GM23248 (cell line): ENCODE data around the gene SLC29A2. TPM values are rescaled to one million over a fixed set of nuclear protein-coding genes. Genes with fewer than 3 reads are reported as not detected.

Experiments
- DNase-seq: peaks from one replicate; pipeline ENCODE4 v3.0.0-alpha.2; 2015
- H2AFZ ChIP-seq: fragments of 200-600 bp; sonication (generic); 2 replicates; pipeline ENCODE4 v1.6.1; 2016; ENCODE audit warnings: antibody characterized with exemption
- H3F3A ChIP-seq: fragments of 200-600 bp; sonication (generic); 2 replicates; pipeline ENCODE4 v1.6.1; 2016; ENCODE audit warnings: mild to moderate bottlenecking, antibody characterized with exemption, mixed run types; ENCODE audit not compliant: insufficient read depth
- H3K27ac ChIP-seq: fragments of 200-600 bp; sonication (generic); 2 replicates; pipeline ENCODE4 v1.5.1; 2016; ENCODE audit warnings: mild to moderate bottlenecking
- H3K27me3 ChIP-seq: fragments of 200-600 bp; sonication (generic); replicated peaks from 2 replicates; pipeline ENCODE4 v1.6.1; 2016; ENCODE audit warnings: mild to moderate bottlenecking; ENCODE audit not compliant: insufficient read depth
- H3K36me3 ChIP-seq: fragments of 200-600 bp; sonication (generic); 2 replicates; pipeline ENCODE4 v1.6.1; 2016; ENCODE audit warnings: low read depth, mild to moderate bottlenecking
- H3K4me1 ChIP-seq: fragments of 200-600 bp; sonication (generic); 2 replicates; pipeline ENCODE4 v1.6.1; 2016; ENCODE audit warnings: mild to moderate bottlenecking; ENCODE audit not compliant: insufficient read depth
- H3K4me2 ChIP-seq: fragments of 200-600 bp; sonication (generic); one replicate; pipeline ENCODE4 v1.6.1; 2016; ENCODE audit warnings: mild to moderate bottlenecking; ENCODE audit not compliant: unreplicated experiment
- H3K4me3 ChIP-seq: fragments of 200-600 bp; sonication (generic); 2 replicates; pipeline ENCODE4 v1.5.1; 2016; ENCODE audit warnings: mild to moderate bottlenecking
- H3K79me2 ChIP-seq: fragments of 200-600 bp; sonication (generic); 2 replicates; pipeline ENCODE4 v1.6.1; 2016; ENCODE audit warnings: mild to moderate bottlenecking; ENCODE audit not compliant: insufficient read depth
- H3K9ac ChIP-seq: fragments of 200-600 bp; sonication (generic); 2 replicates; pipeline ENCODE4 v1.6.1; 2016; ENCODE audit warnings: mild to moderate bottlenecking
- H3K9me2 ChIP-seq: fragments of 200-600 bp; sonication (generic); 2 replicates; pipeline ENCODE4 v1.6.1; 2016; ENCODE audit warnings: mixed run types, mild to moderate bottlenecking, moderate library complexity; ENCODE audit not compliant: insufficient read depth
- H3K9me3 ChIP-seq: fragments of 200-600 bp; sonication (generic); one replicate; pipeline ENCODE4 v1.6.1; 2017; ENCODE audit warnings: low read depth
- H4K20me1 ChIP-seq: fragments of 200-600 bp; sonication (generic); 2 replicates; pipeline ENCODE4 v1.6.0; 2016; ENCODE audit not compliant: insufficient read depth
- EZH2 ChIP-seq: fragments of 200-600 bp; sonication (generic); IDR thresholded peaks from 2 replicates; pipeline ENCODE4 v1.6.1; 2018; ENCODE audit warnings: antibody characterized with exemption, mild to moderate bottlenecking; ENCODE audit not compliant: insufficient read depth, poor library complexity, severe bottlenecking
- EZH2phosphoT487 ChIP-seq: fragments of 200-600 bp; sonication (generic); IDR thresholded peaks from 2 replicates; pipeline ENCODE4 v1.6.1; 2018; ENCODE audit warnings: antibody characterized with exemption, moderate library complexity, mild to moderate bottlenecking, low read depth; ENCODE audit not compliant: insufficient read depth
- WGBS, 2 experiments: methylation state at CpG; one replicate each; pipeline ENCODE4 v1.1.6; 2015 to 2017; ENCODE audit warnings: low lambda C conversion rate in 2 of 2, low coverage in 1 of 2; ENCODE audit errors: missing lambda C conversion rate in 2 of 2; 5-methylcytosine and 5-hydroxymethylcytosine counted together
- in situ Hi-C: fragments of 300-500 bp; cut with MboI; formaldehyde crosslinking; loops from 2 replicates; pipeline ENCODE4 v1.15.0; 2020
- polyA plus RNA-seq: library from polyadenylated mRNA; unstranded; fragments of >200 nt; fragmentation: Nextera tagmentation; extraction: Ambion mirVana; gene quantifications from 2 replicates; pipeline ENCODE4 v1.2.1, GENCODE V29; 2016
- total RNA-seq: library from RNA; depleted of rRNA; stranded (reverse); fragments of >200 nt; shearing (Covaris generic); gene quantifications from 2 replicates; pipeline ENCODE4 v1.2.3, GENCODE V29; 2014

SLC29A2 gene
- total and polyA plus RNA-seq, 2 experiments from 2014 or later = not detected

GRCh38 chr11:66341502-66342126 lies 29.9 kb downstream of the SLC29A2 start:
- H4K20me1 ChIP-seq = no peaks in the 10 kb centered on the region
- no peaks in the 10 kb centered on the region for H3K36me3 ChIP-seq
- H3F3A ChIP-seq = peaks cover 22% of the 10 kb centered on the region
- H3K9me2 ChIP-seq = no peaks in the 10 kb centered on the region
- WGBS, 2 experiments = 86 to 90% methylated on average over 21 of the region's 21 CpGs
- no peak for DNase-seq
- no peaks in the 10 kb centered on the region for H3K27me3 ChIP-seq
- H3K27ac ChIP-seq = no peak overlapping the region
- H2AFZ ChIP-seq = no peak overlapping the region
- TF ChIP-seq EZH2phosphoT487 (no peak), EZH2 (no peak)
- no peaks in the 10 kb centered on the region for H3K9me3 ChIP-seq
- H3K9ac ChIP-seq = no peak overlapping the region
- H3K79me2 ChIP-seq = peaks cover 28% of the 10 kb centered on the region
- H3K4me3 ChIP-seq = no peak overlapping the region
- in situ Hi-C loops = no loop called here
- peaks cover 24% of the 10 kb centered on the region for H3K4me1 ChIP-seq
- no peak overlapping the region for H3K4me2 ChIP-seq

- no peak overlapping the region for H3K4me3 ChIP-seq
- 93 to 94% methylated on average over 27 to 28 of the region's 28 CpGs for WGBS, 2 experiments
- H3K79me2 ChIP-seq = peaks cover 28% of the 10 kb centered on the region
- H3K4me2 ChIP-seq = no peak overlapping the region
- H3K36me3 ChIP-seq = no peaks in the 10 kb centered on the region
- H3F3A ChIP-seq = peaks cover 18% of the 10 kb centered on the region
- no peak overlapping the region for H3K27ac ChIP-seq
- no peak for DNase-seq
- no peak for TF ChIP-seq EZH2phosphoT487
- TF ChIP-seq EZH2 = no peak
- no peaks in the 10 kb centered on the region for H3K9me2 ChIP-seq
- no peaks in the 10 kb centered on the region for H3K9me3 ChIP-seq
- no peaks in the 10 kb centered on the region for H4K20me1 ChIP-seq
- H3K9ac ChIP-seq = no peak overlapping the region
- in situ Hi-C loops = no loop called here
- no peaks in the 10 kb centered on the region for H3K27me3 ChIP-seq
- H3K4me1 ChIP-seq = peaks cover 22% of the 10 kb centered on the region
- no peak overlapping the region for H2AFZ ChIP-seq
Measured at GRCh38 chr11:66340596-66341501, 30.7 kb downstream of the SLC29A2 start.

- in situ Hi-C loops = no loop called here
- Histone ChIP-seq H3F3A (peaks cover 12% of the 10 kb centered on the region), H3K9ac (no peak overlapping the region), H3K79me2 (peaks cover 38% of the 10 kb centered on the region), H3K4me1 (peaks cover 15% of the 10 kb centered on the region), H2AFZ (no peak overlapping the region), H3K27me3 (no peaks in the 10 kb centered on the region), H3K36me3 (no peaks in the 10 kb centered on the region), H4K20me1 (no peaks in the 10 kb centered on the region), H3K4me2 (no peak overlapping the region), H3K9me3 (no peaks in the 10 kb centered on the region), H3K9me2 (no peaks in the 10 kb centered on the region), H3K27ac (no peak overlapping the region), H3K4me3 (no peak overlapping the region)
- 76 to 81% methylated on average over 14 of the region's 14 CpGs for whole genome bisulfite sequencing, 2 experiments
- TF ChIP-seq EZH2 (no peak), EZH2phosphoT487 (no peak)
- no peak for DNase-seq
Measured at GRCh38 chr11:66339686-66340483, 31.7 kb downstream of the SLC29A2 start.

- H3K4me3 ChIP-seq = no peak overlapping the region
- no peak overlapping the region for H3K4me2 ChIP-seq
- no peaks in the 10 kb centered on the region for H3K36me3 ChIP-seq
- H4K20me1 ChIP-seq = no peaks in the 10 kb centered on the region
- in situ Hi-C loops = no loop called here
- H3K9me3 ChIP-seq = no peaks in the 10 kb centered on the region
- H3K27ac ChIP-seq = no peak overlapping the region
- peaks cover 12% of the 10 kb centered on the region for H3F3A ChIP-seq
- H3K9me2 ChIP-seq = no peaks in the 10 kb centered on the region
- H3K27me3 ChIP-seq = no peaks in the 10 kb centered on the region
- H3K9ac ChIP-seq = no peak overlapping the region
- TF ChIP-seq EZH2phosphoT487 (no peak), EZH2 (no peak)
- WGBS, 2 experiments = 86 to 95% methylated on average over 6 of the region's 6 CpGs
- peaks cover 15% of the 10 kb centered on the region for H3K4me1 ChIP-seq
- H2AFZ ChIP-seq = no peak overlapping the region
- DNase-seq = peak; percentile 52
- peaks cover 39% of the 10 kb centered on the region for H3K79me2 ChIP-seq
Measured at GRCh38 chr11:66339162-66339675, 32.3 kb downstream of the SLC29A2 start.
